C4-2B (cell line): Measurements from ENCODE around the gene ZCWPW1.

ENCODE experiments used
- ZFX ChIP-seq: fragments of 450-650 bp; IDR thresholded peaks from 2 replicates; pipeline ENCODE4 v1.6.1; 2017
- TF ChIP-seq, protein P1 (sequence below): fragments of 450-650 bp; conservative IDR thresholded peaks from 2 replicates; pipeline ENCODE4 v1.5.1; 2017; ENCODE audit warnings: mild to moderate bottlenecking

GRCh38 chr7:100464791-100465190, 36.3 kb upstream of the ZCWPW1 start:
- TF ChIP-seq, protein P1, sequence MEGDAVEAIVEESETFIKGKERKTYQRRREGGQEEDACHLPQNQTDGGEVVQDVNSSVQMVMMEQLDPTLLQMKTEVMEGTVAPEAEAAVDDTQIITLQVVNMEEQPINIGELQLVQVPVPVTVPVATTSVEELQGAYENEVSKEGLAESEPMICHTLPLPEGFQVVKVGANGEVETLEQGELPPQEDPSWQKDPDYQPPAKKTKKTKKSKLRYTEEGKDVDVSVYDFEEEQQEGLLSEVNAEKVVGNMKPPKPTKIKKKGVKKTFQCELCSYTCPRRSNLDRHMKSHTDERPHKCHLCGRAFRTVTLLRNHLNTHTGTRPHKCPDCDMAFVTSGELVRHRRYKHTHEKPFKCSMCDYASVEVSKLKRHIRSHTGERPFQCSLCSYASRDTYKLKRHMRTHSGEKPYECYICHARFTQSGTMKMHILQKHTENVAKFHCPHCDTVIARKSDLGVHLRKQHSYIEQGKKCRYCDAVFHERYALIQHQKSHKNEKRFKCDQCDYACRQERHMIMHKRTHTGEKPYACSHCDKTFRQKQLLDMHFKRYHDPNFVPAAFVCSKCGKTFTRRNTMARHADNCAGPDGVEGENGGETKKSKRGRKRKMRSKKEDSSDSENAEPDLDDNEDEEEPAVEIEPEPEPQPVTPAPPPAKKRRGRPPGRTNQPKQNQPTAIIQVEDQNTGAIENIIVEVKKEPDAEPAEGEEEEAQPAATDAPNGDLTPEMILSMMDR = no peak
- no peak for TF ChIP-seq ZFX
